HG02798 (cell line): Measurements from ENCODE around the gene TMEM178B.

ENCODE experiments used
- ATAC-seq: cut with Tn5 transposase; IDR thresholded peaks from one replicate; pipeline ENCODE4 v1.9.1; 2021; ENCODE audit warnings: mild to moderate bottlenecking; ENCODE audit not compliant: unreplicated experiment, poor library complexity

Gene TMEM178B

GRCh38 chr7:141210862-141211261 lies 137.0 kb downstream of the TMEM178B start:
- ATAC-seq = no peak

DNA sequence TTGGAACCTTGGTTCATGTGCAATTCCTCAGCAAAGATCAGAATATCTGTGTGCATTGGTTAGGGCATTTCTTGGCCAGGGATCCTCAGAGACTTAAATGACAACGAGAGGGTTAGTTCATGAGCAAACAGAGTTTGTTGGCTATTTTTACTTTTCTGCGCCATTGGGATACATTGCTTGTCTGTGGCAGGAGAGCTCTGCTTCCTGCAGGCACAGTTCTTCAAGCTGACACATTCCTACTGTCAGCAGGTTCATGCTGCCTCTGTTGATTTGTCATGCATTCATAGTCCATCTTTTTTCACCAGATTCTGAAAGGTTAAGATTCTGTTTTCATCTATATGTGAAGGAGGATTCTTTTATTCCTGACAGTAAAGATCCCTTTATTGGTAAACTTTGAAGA lies 139.4 kb downstream of the TMEM178B start:
- no peak for ATAC-seq

- no peak for ATAC-seq
Observed at GRCh38 chr7:141217938-141218337, 144.1 kb downstream of the TMEM178B start.

GRCh38 chr7:141218941-141219340 lies 145.1 kb downstream of the TMEM178B start:
- ATAC-seq = no peak

DNA sequence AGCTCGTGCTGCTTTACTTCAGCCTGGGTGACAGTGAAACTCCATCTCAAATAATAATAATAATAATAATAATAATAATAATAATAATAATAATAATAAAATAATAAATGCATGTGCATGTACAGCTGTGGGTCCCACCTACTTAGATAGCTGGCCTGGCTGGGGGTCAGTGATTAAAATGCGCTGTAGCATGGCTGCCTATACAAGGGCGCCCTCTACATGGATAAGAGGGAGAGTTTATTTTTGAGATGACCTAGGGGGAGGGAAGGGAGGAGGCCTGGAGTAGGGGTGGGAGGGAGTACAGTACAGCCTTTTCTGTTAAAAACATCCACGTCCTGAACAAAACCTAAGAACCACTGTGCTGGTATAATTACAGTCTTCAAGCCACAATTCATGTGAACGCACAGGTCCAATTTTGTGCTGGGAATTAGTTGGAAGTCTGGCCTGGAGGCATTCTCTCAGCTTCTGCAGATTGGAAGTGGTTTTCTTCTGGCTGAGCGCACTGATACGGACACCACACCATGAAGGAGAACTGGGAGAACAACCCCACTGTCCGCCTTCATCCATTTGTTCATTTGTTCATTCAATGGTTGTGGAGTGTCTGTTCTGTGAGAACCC lies 146.5 kb downstream of the TMEM178B start:
- no peak for ATAC-seq

DNA sequence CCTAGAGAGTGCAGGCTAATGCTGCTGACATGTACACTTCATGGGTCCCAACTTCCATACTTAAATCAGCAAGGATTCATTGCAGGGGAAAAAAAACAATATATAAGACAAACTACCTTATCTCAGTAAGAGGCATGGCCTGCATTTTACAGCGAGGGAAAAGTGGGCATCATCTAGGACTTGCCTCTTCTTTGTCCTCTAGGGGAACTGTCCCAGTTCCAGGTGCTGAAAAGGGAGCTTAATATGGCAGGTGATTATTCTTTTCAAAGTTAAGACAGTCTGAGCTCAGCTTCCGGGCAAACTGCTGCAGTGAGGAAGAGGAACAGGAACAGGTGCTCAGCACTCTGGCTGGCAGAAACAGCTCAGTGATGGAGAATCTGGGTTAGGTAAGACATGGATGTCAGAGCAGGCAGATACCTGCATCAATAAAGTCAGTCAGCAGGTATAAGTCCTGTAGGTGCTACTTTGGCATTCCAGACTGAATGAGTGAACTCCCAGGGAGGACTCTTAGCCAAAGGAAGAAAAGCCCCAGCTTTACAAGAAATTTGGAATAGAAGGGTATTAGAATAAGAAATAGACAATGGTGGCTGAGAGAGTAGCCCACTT lies 147.2 kb downstream of the TMEM178B start:
- no peak for ATAC-seq

GRCh38 chr7:141225916-141226618 lies 152.2 kb downstream of the TMEM178B start:
- no peak for ATAC-seq

GRCh38 chr7:141227454-141227853 lies 153.6 kb downstream of the TMEM178B start:
- ATAC-seq = no peak

GRCh38 chr7:141228482-141228881 lies 154.6 kb downstream of the TMEM178B start:
- no peak for ATAC-seq

- ATAC-seq = no peak
Observed at GRCh38 chr7:141231018-141231792, 157.3 kb downstream of the TMEM178B start.

- ATAC-seq = no peak
Observed at GRCh38 chr7:141232286-141233051, 158.6 kb downstream of the TMEM178B start.

DNA sequence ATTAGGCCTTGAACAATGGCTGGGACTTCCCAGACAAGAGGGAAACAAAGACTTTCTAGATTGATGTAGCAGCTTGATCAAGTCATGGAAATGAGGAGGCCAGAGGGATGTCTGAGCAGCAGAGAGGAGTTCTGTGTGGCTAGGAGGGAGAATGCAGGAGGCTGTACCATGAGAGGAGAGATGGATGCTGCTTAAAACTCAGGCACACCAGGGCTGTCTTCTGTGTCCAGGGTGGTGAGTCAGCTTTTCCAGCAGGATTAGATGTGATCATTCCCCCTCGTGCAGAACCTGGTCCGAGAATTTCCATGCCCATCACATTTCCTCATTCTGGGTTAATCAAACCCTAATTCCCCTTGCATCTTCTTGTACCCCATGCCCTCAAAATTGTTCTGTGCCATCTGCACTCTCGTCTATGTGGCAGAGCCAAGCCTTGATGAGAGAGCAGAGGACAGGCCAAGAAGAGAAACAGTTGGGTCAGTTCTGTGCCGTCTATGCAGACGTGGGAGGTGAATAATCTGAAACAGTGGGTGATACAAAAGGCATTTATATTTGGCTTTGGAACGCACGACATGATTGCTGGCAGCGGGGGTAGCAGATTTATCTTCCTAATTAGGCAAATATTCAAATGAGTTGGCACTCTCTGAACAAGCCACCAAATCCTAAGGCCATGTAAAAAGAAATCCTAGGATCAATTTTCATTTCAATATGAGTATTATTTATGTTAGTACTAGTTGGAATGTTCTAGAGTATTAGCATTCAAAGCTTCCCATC lies 160.7 kb downstream of the TMEM178B start:
- no peak for ATAC-seq

- no peak for ATAC-seq
Observed at GRCh38 chr7:141235656-141236055, 161.8 kb downstream of the TMEM178B start.

DNA sequence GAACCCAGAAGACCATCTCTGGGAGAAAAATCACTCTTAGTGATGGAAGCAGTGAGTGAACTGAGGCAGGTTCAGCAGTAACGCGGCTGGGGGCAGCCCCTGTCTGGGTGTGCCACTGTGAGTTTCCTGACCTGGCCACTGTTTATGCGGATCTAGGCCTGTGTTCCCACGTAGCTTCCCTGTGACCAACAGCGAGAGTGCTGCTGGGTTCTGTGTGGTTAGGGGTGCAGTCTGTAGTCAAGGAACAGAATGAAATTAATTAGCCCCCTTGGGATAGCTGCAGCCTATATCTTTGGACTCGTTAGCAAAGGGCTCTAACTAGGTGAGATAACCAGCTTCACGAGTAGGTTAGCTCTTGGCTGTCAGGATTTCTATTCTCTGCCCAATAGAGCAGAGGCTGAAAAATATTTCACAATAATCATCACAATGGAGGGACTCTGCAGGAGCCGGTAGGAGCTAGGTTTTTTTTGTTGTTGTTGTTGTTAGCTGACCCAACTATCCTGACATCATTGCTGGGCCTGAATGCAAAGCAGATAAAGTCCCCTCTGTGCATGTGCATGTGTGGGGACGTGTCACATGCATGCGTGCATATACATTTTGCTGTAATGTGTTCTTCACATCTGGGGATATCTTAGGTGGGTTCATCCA lies 164.9 kb downstream of the TMEM178B start:
- ATAC-seq = no peak

DNA sequence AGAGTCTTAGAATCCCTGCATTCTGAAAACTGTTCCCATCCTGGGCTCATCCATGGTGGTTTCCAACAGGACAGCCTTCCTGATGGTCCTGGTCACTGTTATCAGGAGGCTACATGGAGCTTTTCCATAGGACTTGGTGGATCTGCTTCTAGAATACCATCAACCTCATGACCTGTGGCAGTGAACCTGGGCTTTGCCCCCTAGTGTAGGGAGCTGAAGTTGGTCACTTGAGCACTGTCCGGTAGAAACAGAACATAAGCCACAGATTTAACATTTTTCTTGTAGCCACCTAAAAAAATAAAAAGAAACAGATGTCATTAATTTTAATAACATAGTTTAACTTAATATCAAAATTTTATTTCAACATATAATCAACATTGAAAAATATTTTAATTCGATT lies 165.8 kb downstream of the TMEM178B start:
- no peak for ATAC-seq

DNA sequence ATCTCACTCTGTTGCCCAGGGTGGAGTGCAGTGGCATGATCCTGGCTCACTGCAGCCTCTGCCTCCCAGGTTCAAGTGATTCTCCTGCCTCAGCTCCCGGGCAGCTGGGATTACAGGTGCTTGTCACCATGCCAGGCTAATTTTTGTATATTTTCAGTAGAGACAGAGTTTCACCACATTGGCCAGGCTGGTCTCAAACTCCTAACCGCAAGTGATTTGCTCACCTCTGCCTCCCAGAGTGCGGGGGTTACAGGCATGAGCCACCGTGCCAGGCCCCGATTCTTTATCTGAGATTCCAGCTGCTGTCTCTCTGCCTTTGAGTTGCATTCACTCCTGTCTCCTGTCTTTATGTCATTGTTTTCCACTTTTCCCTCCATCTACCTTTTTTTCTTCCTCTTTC lies 168.7 kb downstream of the TMEM178B start:
- no peak for ATAC-seq

GRCh38 chr7:141243368-141243767 lies 169.5 kb downstream of the TMEM178B start:
- no peak for ATAC-seq

GRCh38 chr7:141244435-141244834 lies 170.6 kb downstream of the TMEM178B start:
- no peak for ATAC-seq

DNA sequence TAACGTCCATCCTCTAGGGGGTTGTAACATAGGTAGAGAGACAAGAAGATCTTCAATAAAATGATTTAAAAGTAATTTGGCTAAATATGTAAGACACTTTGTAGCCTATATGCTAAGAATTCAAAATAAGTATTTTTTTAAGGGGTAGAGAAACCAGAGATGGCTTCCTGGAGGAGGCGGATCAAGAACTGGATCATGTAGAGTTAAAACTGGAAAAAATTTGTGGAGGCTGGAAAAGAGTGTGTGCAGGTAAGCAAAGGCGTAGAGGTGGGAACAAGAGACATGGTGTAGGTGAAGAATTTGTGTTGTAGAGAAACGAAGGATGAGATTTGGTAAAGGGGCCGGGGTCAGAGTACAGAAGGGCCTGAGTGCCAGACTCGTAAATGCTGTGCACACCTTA lies 172.6 kb downstream of the TMEM178B start:
- ATAC-seq = no peak
